Skeletal muscle cell (primary cell): ENCODE results near the gene ARHGAP15.

Source experiments
- DNase-seq: peaks from one replicate; pipeline ENCODE4 v3.0.0-alpha.2; 2010; ENCODE audit warnings: low read depth
- H3K4me3 ChIP-seq: 2 replicates; pipeline ENCODE4 v1.5.1; 2011; ENCODE audit warnings: low read depth, mild to moderate bottlenecking, control low read depth, low read length, moderate library complexity

Gene ARHGAP15

GRCh38 chr2:143300536-143300935 is 171.3 kb downstream of the ARHGAP15 start:
- H3K4me3 ChIP-seq = no peak overlapping the region
- no peak for DNase-seq

GRCh38 chr2:143311426-143311825 is 182.2 kb downstream of the ARHGAP15 start:
- no peak overlapping the region for H3K4me3 ChIP-seq
- DNase-seq = no peak

- DNase-seq = no peak
- H3K4me3 ChIP-seq = no peak overlapping the region
Measured at GRCh38 chr2:143312441-143312840, 183.2 kb downstream of the ARHGAP15 start.

- no peak for DNase-seq
- H3K4me3 ChIP-seq = no peak overlapping the region
Measured at GRCh38 chr2:143313861-143314260, 184.6 kb downstream of the ARHGAP15 start.

GRCh38 chr2:143321994-143322393 is 192.8 kb downstream of the ARHGAP15 start:
- H3K4me3 ChIP-seq = no peak overlapping the region
- no peak for DNase-seq

- no peak for DNase-seq
- H3K4me3 ChIP-seq = no peak overlapping the region
Measured at GRCh38 chr2:143329288-143329687, 200.1 kb downstream of the ARHGAP15 start.

- H3K4me3 ChIP-seq = no peak overlapping the region
- DNase-seq = no peak
Measured at GRCh38 chr2:143333168-143333791, 204.1 kb downstream of the ARHGAP15 start.

GRCh38 chr2:143333847-143334246 is 204.6 kb downstream of the ARHGAP15 start:
- no peak overlapping the region for H3K4me3 ChIP-seq
- no peak for DNase-seq

GRCh38 chr2:143334837-143335236 is 205.6 kb downstream of the ARHGAP15 start:
- DNase-seq = no peak

GRCh38 chr2:143336719-143337210 is 207.5 kb downstream of the ARHGAP15 start:
- H3K4me3 ChIP-seq = no peak overlapping the region
- DNase-seq = no peak

More at GRCh38 chr2:143334837-143335236, 205.6 kb downstream of the ARHGAP15 start:
- no peak overlapping the region for H3K4me3 ChIP-seq

GRCh38 chr2:143341478-143341877 is 212.3 kb downstream of the ARHGAP15 start:
- DNase-seq = no peak
- no peak overlapping the region for H3K4me3 ChIP-seq

- no peak for DNase-seq
- H3K4me3 ChIP-seq = no peak overlapping the region
Measured at GRCh38 chr2:143344780-143345179, 215.6 kb downstream of the ARHGAP15 start.

- no peak overlapping the region for H3K4me3 ChIP-seq
- no peak for DNase-seq
Measured at GRCh38 chr2:143345887-143346787, 216.9 kb downstream of the ARHGAP15 start.

- H3K4me3 ChIP-seq = no peak overlapping the region
- DNase-seq = no peak
Measured at GRCh38 chr2:143347271-143347695, 218.1 kb downstream of the ARHGAP15 start.

- H3K4me3 ChIP-seq = no peak overlapping the region
- DNase-seq = no peak
Measured at GRCh38 chr2:143347901-143348414, 218.7 kb downstream of the ARHGAP15 start.

GRCh38 chr2:143354050-143354750 is 225.0 kb downstream of the ARHGAP15 start:
- no peak for DNase-seq
- H3K4me3 ChIP-seq = no peak overlapping the region

- H3K4me3 ChIP-seq = no peak overlapping the region
- no peak for DNase-seq
Measured at GRCh38 chr2:143355870-143356269, 226.7 kb downstream of the ARHGAP15 start.

- no peak for DNase-seq
- no peak overlapping the region for H3K4me3 ChIP-seq
Measured at GRCh38 chr2:143356336-143356735, 227.1 kb downstream of the ARHGAP15 start.

GRCh38 chr2:143356736-143357446 is 227.7 kb downstream of the ARHGAP15 start:
- no peak for DNase-seq
- H3K4me3 ChIP-seq = no peak overlapping the region
